Measurements from ENCODE around the gene TTBK2.

DNA sequence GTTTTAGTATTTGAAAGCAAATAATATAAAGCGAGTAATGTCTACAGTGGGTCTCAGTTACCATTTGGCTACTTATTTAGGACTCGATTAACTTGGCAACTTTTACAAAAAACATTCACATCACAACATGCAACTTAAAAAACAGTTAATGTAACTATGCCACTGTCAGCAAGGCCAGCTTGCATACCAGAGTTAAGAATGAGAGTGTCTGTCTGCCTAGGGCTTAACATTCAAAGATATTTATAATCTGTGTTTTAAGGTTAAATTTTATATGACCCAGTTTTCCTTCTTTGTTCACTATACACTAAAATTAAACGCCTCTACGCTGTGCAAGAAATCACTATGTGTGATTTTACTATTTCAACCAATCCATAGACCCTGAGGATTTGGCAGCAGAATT is 178.4 kb downstream of the TTBK2 start:
- TF ChIP-seq, protein P1, sequence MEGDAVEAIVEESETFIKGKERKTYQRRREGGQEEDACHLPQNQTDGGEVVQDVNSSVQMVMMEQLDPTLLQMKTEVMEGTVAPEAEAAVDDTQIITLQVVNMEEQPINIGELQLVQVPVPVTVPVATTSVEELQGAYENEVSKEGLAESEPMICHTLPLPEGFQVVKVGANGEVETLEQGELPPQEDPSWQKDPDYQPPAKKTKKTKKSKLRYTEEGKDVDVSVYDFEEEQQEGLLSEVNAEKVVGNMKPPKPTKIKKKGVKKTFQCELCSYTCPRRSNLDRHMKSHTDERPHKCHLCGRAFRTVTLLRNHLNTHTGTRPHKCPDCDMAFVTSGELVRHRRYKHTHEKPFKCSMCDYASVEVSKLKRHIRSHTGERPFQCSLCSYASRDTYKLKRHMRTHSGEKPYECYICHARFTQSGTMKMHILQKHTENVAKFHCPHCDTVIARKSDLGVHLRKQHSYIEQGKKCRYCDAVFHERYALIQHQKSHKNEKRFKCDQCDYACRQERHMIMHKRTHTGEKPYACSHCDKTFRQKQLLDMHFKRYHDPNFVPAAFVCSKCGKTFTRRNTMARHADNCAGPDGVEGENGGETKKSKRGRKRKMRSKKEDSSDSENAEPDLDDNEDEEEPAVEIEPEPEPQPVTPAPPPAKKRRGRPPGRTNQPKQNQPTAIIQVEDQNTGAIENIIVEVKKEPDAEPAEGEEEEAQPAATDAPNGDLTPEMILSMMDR (IDR thresholded peaks at IDR 0.05; ENCODE audit: low read depth, low read length), result no peak
- no peak for TF ChIP-seq EZH2phosphoT487 (IDR thresholded peaks at IDR 0.05; ENCODE audit: low read depth)

Data from OCI-LY3 (cell line).